HG02840 (cell line): ENCODE measurements around the gene SLC15A2.
"Not testable (repeated sequence)": the region's sequence is repeated elsewhere in the genome, so short reads cannot be mapped to it uniquely, and the experiment has no call there.

Source experiments
- ATAC-seq: cut with Tn5 transposase; IDR thresholded peaks from one replicate; pipeline ENCODE4 v1.9.1; 2021; ENCODE audit warnings: mild to moderate bottlenecking, moderate library complexity, moderate number of reproducible peaks; ENCODE audit not compliant: unreplicated experiment, low FRiP score

The SLC15A2 gene

DNA sequence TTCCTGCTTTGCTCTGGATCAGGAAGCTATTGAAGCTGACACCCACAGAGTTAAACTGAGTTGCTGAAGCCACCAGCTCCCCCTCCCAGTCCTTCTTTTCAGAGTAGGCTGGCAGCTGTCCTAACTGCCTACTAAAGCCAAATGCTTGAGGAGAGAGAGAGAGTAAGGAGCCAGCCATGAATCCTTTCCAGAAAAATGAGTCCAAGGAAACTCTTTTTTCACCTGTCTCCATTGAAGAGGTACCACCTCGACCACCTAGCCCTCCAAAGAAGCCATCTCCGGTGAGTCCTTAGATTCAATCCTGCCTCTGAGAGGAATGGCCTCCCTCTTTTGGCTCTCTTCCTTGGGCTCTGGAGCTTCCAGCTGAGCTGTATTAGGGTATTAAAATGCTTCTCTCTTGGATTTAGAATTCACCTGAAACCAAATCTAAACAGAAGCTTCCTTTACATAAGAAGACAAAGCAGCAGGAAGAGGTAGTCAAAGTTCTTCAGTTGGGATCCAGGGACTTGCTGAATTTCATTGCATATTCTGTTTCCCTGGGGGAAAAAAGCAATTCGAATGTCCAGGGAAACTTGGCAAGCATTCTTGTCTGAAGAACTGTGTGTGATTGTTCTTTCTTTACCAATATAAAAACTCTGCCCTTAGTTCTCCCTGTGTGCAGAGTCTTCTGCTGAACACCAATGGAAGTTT, at the start of gene SLC15A2:
Gene SLC15A2, plus strand, starts transcription at position 101 of the 690 bp plus-strand sequence. Its CDS starts 76 bp downstream, at position 177.
- no peak for ATAC-seq

DNA sequence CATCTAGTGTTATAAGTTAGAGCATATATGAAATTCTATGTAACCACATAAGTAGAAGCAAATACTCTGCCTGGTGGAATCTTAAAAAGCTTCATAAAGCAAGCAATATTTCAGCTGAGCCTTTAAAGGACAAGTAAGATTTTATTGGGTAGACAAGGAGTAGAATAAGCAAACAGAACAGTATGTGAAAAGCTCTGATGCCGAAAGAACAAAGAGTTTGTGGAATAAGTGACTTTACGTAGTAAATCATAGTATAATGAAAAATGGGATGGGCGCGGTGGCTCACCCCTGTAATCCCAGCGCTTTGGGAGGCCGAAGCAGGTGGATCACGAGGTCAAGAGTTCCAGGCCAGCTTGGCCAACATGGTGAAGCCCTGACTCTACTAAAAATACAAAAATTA, 49.3 kb upstream of the SLC15A2 start:
- no peak for ATAC-seq

DNA sequence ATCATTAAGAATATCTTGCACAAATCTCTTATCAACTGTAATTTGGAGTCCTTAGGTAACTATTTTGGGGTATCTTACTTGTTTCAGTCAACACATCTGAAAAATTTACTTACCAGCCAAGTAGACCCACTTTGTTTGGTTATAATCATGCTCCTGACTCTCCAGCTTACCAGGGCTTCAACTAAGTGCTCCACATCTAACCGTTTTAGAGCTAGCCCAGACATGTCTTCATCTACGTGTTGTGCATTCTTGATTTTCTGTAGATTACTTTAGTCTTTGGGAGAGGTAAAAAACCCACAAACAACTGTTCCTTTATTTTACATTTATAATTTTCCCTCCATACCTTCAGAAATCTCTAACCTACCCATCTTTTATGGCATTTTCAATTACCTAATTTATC, 41.9 kb upstream of the SLC15A2 start:
- no peak for ATAC-seq

GRCh38 chr3:121855555-121855954, 38.6 kb upstream of the SLC15A2 start:
- no peak for ATAC-seq

DNA sequence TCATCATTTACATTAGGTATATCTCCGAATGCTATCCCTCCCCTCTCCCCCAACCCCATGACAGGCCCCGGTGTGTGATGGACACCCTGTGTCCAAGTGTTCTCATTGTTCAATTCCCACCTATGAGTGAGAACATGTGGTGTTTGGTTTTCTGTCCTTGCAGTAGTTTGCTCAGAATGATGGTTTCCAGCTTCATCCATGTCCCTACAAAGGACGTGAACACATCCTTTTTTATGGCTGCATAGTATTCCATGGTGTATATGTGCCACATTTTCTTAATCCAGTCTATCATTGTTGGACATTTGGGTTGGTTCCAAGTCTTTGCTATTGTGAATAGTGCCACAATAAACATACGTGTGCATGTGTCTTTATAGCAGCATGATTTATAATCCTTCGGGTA, 36.4 kb upstream of the SLC15A2 start:
- ATAC-seq, result not testable (repeated sequence)

- ATAC-seq, result not testable (repeated sequence)
These were observed 31.0 kb upstream of the SLC15A2 start for GRCh38 chr3:121863247-121863646.

- no peak for ATAC-seq
These were observed 30.4 kb upstream of the SLC15A2 start for GRCh38 chr3:121863801-121864200.

DNA sequence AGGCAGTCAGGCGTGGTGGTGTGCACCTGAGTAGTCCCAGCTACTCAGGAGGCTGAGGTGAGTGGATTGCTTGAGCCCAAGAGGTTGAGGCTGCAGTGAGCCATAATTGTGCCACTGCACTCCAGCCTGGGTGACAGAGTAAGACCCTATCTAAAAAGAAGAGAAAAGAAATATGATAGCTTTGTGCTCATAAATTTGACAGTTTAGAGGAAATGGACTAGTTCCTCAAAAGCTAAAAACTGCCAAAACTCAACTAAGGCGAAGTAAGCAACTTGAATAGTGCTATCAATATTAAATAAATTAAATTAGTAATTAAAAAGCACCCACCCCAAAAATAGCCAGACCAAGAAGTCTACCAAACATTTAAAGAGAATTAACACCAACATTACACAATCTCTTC, 24.5 kb upstream of the SLC15A2 start:
- no peak for ATAC-seq

DNA sequence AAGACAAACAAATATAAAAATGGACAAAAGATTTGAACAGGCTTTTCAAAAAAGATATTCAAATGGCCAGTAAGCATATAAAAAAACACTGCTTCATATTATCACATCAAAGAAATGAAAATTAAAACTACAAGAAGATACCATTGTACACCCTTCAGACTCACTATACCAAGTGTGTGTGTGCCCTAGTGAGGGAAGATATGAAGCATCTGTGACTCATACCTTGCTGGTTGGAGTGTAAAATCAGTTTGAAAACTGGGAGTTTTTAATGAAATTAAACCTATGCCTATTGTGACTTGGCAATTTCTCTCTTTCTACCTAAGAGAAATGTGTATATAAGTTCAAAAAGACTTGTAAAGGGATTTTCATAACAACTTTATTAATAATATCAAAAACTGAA, 23.5 kb upstream of the SLC15A2 start:
- no peak for ATAC-seq

DNA sequence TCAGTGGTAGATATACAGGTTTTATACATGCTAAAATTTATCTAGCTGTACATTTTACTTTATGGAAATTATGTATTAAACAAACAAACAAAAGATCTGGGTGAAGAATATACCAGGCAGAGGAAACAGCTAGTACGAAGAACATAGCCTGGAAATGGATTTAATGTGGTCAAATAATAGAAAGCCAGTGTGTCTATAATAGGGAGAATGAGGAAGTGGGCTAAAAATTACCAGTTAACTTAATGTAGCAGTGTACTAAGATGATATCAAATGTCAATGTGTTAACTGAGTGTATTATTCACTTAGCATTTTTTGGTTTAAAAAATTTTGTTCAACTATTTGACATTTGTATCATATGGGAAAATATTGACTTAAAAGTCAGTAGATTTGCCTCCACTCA, 22.8 kb upstream of the SLC15A2 start:
- ATAC-seq, result no peak

DNA sequence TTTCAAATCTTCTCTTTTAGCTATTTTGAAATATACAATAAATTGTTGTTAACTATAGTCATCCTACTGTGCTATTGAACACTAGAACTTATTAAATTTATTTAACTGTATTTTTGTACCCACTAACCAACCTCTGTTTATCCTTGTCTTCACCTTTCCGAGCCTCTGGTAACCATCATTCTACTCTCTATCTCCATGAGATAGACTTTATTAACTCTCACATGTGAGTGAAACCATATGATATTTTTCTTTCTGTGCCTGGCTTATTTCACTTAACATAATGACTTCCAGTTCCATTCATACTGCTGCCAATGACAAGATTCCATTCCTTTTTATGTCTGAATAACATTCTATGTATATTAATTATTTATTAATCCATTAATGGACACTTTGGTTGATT, 15.8 kb upstream of the SLC15A2 start:
- ATAC-seq, result no peak

DNA sequence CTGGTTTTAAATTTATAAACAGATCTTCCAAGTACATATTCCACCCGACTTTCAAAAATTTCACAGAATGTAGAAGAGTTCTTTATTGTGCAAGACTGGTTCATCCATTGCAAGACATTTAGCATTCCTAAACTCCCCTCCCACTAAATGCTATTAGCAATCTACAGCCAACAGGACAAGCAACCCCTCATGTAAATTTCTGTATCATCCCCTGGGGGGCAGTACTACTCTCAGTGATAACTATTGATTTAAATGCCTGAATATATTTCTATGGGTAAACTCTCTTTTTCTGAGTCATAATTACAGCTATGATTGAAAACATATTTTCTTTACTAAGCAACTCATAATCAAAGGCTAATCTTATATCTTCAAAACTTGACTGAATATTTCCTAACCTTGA, 10.7 kb upstream of the SLC15A2 start:
- no peak for ATAC-seq

- no peak for ATAC-seq
These were observed 8.8 kb upstream of the SLC15A2 start for GRCh38 chr3:121885386-121885785.

GRCh38 chr3:121895121-121895520, 920 bp downstream of the SLC15A2 start:
- no peak for ATAC-seq

GRCh38 chr3:121895736-121896135, 1.5 kb downstream of the SLC15A2 start:
- ATAC-seq, result no peak

DNA sequence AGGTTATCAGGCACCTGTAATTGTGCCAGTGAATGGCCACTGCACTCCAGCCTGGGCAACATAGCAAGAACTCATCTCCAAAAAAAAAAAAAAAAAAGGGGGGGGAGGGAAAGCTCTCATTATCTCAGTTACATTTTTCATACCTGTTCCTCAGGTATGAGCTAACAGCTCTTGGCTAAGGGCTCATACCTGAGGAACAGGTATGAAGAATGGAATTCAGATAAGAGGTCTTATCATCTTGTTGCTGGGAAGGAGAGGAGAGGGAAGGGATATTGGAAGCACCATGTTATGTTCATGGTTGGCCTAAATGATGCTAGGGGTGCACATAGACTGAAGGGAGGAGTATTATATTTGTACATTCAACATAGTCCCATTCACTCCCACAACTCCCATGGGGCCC, 2.6 kb downstream of the SLC15A2 start:
- no peak for ATAC-seq

DNA sequence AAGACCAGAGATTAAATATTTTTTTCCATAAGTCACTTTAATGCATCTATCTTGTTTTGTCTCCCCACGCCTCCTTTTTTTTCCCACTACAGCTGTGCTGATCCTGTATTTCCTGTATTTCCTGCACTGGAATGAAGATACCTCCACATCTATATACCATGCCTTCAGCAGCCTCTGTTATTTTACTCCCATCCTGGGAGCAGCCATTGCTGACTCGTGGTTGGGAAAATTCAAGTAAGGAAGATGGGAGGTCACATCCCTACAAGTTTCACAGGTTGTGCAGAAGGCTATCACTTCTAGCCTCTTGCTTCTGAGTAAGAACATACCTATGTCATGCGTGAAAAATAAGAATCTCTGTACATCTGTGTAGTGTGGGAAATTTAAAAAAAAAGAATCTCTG, 3.1 kb downstream of the SLC15A2 start:
- no peak for ATAC-seq

GRCh38 chr3:121913305-121913990, 19.2 kb downstream of the SLC15A2 start:
- ATAC-seq, result no peak

GRCh38 chr3:121914081-121914998, 20.1 kb downstream of the SLC15A2 start:
- ATAC-seq, result no peak

- no peak for ATAC-seq
These were observed 22.0 kb downstream of the SLC15A2 start for GRCh38 chr3:121916189-121916588.
